Activated CD4-positive, alpha-beta T cell treated with anti-CD3 and anti-CD28 coated beads for 36 hours (primary cell): ENCODE data around the gene SWSAP1. TPM values are rescaled to one million over a fixed set of nuclear protein-coding genes. Genes with fewer than 3 reads are reported as not detected.
A peak's percentile ranks its signal among the peaks of the same experiment; 100 is the strongest.

Experiments used
- ATAC-seq: fragments of 200-7000 bp; cut with Tn5 transposase; one replicate; pipeline ENCODE4 v1.10.0; 2021; ENCODE audit warnings: mild to moderate bottlenecking, moderate library complexity
- CTCF ChIA-PET: fragments of 350-600 bp; sonication (Branson Sonifier 250); formaldehyde crosslinking; loops from one replicate; lab custom pipeline; 2021; ENCODE audit warnings: antibody characterized with exemption; lab: Charles Lee
- POLR2A ChIA-PET: fragments of 350-600 bp; sonication (Branson Sonifier 250); formaldehyde crosslinking; loops from one replicate; lab custom pipeline; 2021; ENCODE audit warnings: antibody characterized with exemption, inconsistent platforms; lab: Charles Lee
- DNase-seq: peaks from one replicate; pipeline ENCODE4 v3.0.0-alpha.2; 2020
- H3K27ac Mint-ChIP-seq: one replicate; pipeline ENCODE4 v1.8.0; 2021; ENCODE audit warnings: mixed read lengths
- H3K27me3 Mint-ChIP-seq: one replicate; pipeline ENCODE4 v1.8.0; 2021; ENCODE audit warnings: mixed read lengths
- H3K36me3 Mint-ChIP-seq: one replicate; pipeline ENCODE4 v1.8.0; 2021; ENCODE audit warnings: low read depth, mixed read lengths
- H3K4me1 Mint-ChIP-seq: one replicate; pipeline ENCODE4 v1.8.0; 2021; ENCODE audit warnings: mixed read lengths
- H3K4me3 Mint-ChIP-seq: one replicate; pipeline ENCODE4 v1.8.0; 2021; ENCODE audit warnings: mild to moderate bottlenecking, moderate library complexity, mixed read lengths
- H3K9me3 Mint-ChIP-seq: one replicate; pipeline ENCODE4 v1.8.0; 2021; ENCODE audit warnings: low read depth, mixed read lengths
- intact Hi-C, 2 experiments: fragments of 100-400 bp; cut with DNase I in 1 of 2; cut with micrococcal nuclease in 1 of 2; formaldehyde crosslinking; loops; one replicate each; pipeline versions ENCODE4 v1.14.2 to v1.15.1; 2022 to 2024; cut with DNase I, micrococcal nuclease
- total RNA-seq, 2 experiments: library from RNA; stranded (reverse); gene quantifications; one replicate each; pipeline ENCODE4 v1.2.3, GENCODE V29; 2021

SWSAP1 gene
- total RNA-seq, 2 experiments from 2014 or later: 1.5 to 1.7 TPM

DNA sequence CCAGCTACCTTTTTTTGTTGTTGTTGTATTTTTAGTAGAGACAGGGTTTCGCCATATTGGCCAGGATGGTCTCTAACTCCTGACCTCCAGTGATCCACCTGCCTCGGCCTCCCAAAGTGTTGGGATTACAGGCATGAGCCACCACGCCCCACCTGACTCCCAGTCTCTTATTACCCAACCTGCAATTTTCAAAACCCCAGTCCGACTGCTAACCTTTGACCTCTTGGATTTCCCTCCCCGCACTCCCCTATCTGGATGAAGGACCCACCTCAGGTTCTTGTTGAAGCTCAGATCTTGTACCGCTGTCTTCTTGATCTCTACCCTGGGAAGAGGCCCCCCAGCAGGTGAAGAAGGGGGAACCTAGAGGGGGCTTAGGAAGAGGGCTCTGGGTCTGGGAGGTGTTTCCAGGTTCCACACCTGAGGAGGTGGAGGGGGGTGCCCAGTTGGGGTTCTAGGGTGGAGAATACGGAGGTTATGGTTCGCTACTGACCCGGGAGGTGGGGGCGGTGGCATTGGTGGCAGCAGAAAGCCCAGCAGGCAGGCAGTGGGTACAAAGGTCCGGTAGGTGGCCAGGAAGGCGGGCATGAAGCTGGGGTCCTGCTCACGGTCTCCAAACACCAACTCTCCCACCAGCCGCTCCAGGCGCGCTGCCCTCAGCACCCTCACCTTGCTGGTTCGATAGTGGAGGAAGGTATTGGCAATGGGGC, 42.0 kb downstream of the SWSAP1 start:
- no peak for ATAC-seq
- ChIA-PET POLR2A (no interaction called here), CTCF (interaction anchor here (0.6 to 2.5 kb wide), 2 partner anchors 10 to 14 kb away, joined by 3 to 7 read pairs; no protein-coding TSS in a partner anchor)
- Mint-ChIP-seq H3K36me3 (no peaks in the 10 kb centered on the region), H3K4me3 (no peak overlapping the region), H3K27me3 (peaks cover 37% of the 10 kb centered on the region), H3K27ac (no peak overlapping the region), H3K9me3 (no peaks in the 10 kb centered on the region), H3K4me1 (peaks cover 12% of the 10 kb centered on the region)
- intact Hi-C loops: no loop called here
- DNase-seq: no peak

DNA sequence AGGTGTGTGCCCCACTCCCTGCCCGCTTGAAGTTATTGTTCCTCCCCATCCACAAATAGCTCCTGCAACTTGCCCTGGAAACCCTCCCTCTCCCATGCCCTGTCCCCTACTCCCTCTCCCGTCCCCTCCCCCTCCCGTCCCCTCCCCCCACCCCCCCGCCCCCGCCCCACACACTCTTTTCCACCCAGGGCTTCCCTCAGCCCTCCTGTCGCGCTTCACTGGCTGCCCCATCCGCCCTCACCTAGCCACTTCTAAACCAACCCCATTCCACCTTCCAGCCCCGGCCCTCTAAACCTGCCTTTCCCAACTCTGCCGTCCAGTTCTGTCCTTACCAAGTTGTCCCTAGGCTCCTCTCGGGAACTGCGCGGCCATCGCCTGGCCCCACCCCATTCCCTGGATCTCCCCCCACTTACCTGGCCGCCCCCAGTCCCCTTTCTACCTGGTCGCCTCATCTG, 43.7 kb downstream of the SWSAP1 start:
- Mint-ChIP-seq H3K36me3 (no peaks in the 10 kb centered on the region), H3K9me3 (no peaks in the 10 kb centered on the region), H3K4me1 (peaks cover 27% of the 10 kb centered on the region), H3K27ac (no peak overlapping the region), H3K27me3 (peaks cover 51% of the 10 kb centered on the region), H3K4me3 (no peak overlapping the region)
- DNase-seq: no peak
- ChIA-PET CTCF (interaction anchor here (0.6 to 1.5 kb wide), 3 partner anchors 37 to 164 kb away, joined by 3 to 5 read pairs (median 3); partner anchors contain the start of gene TSPAN16), POLR2A (no interaction called here)
- ATAC-seq: no peak
- intact Hi-C loops: no loop called here

DNA sequence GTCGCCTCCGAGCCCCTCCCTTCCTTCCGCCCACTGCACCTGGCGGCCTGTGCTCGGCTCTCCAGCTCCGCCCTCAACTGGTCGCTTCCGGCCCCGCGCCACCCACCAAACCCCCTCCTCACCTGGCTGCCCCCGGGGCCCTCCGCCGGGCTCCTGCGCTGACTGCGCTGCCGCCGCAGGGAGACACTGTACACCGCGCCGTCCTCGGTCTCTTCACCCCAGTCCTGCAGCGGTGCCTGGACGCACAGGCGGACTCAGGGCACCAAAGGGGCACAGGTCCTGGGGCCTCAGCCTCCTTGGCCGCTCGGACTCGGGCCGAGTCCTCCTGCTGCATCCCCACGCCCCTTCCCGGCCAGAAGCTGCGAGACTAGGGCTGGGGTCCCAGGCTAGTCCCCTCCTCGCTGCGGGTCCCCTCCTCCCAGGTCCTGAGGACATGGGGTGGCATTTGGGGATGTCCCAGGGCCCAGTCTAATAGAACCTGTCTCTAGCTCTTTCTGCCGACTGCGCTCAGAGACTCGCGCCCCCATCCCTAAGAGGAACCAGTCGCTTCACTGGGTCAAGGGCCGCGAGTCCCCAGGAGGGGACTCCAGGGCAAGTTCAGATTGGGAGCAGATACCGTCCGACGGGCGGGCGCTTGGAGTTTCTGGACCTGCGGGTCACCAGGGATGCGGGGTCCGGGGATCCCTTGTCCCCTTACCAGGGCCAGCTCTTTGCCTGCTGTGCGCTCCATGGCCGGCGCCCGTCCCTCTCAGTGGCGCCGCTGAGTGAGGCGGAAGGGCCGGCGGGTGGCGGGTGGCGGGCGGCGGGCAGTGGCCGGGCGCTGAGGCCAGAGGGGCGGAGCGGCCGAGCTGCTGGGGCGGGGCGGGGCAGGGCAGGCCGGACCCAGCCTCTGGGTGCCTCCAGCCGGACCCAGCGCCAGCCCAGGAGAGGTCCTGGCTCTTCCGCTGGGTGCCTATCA, 44.4 kb downstream of the SWSAP1 start, which contains the start of gene RGL3:
RGL3 (minus strand) TSS at position 766 of the 958 bp plus-strand sequence; CDS start at position 730, 36 bp downstream.
- Mint-ChIP-seq H3K4me3 (no peak within 1 kb of the TSS), H3K27ac (no peak within 1 kb of the TSS), H3K36me3 (no peaks in the 10 kb centered on the region), H3K27me3 (peaks cover 57% of the 10 kb centered on the region), H3K9me3 (no peaks in the 10 kb centered on the region), H3K4me1 (peaks cover 31% of the 10 kb centered on the region)
- DNase-seq (no peak), ATAC-seq (no peak)
- POLR2A ChIA-PET: no interaction called here
- CTCF ChIA-PET: interaction anchor here (0.7 to 1.5 kb wide), 3 partner anchors 36 to 79 kb away, joined by 3 to 6 read pairs (median 5); partner anchors contain the start of gene EPOR
- intact Hi-C loops: no loop called here

DNA sequence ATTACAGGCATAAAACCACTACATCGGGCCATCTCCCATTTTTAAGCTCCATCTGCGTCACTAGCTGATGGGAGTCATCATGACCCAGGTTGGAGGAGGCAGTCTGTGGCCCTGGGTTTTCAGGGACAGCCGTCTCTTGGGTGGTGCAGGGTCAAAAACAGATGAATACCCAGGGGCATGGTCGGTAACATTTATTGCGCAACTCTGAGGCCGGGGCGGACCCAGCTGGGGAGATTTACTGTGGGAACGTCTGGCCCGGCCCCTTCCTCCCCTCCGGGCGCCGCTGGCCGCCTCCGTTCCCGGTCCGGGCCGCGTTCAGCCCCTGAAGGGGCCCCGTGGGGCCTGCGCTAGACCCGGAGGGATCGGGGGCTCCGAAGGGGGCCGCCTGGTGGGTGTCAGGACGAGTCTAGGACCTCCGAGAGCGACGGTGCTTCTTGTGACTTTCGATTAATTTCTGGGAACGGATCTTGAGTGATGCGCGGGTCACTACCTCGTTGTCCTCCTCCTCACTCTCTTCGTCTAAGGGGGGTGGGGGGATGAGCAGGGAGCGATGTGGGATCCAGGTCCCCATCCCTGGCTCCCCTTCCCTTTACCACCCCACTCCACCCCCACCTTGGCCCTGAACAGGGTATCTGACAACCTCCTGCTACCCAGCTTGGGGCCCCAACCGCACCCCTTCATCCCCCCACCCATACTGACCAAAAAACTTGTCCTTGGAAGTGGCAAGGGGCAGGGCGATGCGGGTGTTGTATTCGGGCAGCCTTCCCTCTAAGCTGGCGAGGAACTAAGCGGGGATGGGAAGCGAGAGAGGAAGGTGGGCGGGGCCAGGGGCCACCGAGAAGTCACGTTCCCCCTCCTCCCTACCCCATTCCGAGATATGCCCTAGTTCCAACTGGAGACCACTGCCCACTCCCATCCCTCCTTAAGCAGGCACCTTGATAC, 46.2 kb downstream of the SWSAP1 start:
- DNase-seq (peak; percentile 28), ATAC-seq (no peak)
- ChIA-PET CTCF (interaction anchor here (0.5 to 3.7 kb wide), 9 partner anchors 14 to 295 kb away, joined by 3 to 27 read pairs (median 4); partner anchors contain the start of genes EPOR, ODAD3 and PRKCSH), POLR2A (interaction anchor here (0.6 to 0.9 kb wide), 2 partner anchors 46 to 1040 kb away, joined by 4 to 5 read pairs; partner anchors contain the start of genes SWSAP1 and TYK2)
- intact Hi-C loops: loop anchor here (1.0 to 5.0 kb wide), 2 partner anchors 38 to 39 kb away; partner anchors contain the start of gene EPOR (in 1 of the 2)
- H3K36me3 Mint-ChIP-seq: no peaks in the 10 kb centered on the region
- H3K4me3 Mint-ChIP-seq: peak overlapping the region; percentile 52
- no peak overlapping the region for H3K27ac Mint-ChIP-seq
- no peaks in the 10 kb centered on the region for H3K9me3 Mint-ChIP-seq
- H3K27me3 Mint-ChIP-seq: peaks cover 61% of the 10 kb centered on the region
- peaks cover 31% of the 10 kb centered on the region for H3K4me1 Mint-ChIP-seq

DNA sequence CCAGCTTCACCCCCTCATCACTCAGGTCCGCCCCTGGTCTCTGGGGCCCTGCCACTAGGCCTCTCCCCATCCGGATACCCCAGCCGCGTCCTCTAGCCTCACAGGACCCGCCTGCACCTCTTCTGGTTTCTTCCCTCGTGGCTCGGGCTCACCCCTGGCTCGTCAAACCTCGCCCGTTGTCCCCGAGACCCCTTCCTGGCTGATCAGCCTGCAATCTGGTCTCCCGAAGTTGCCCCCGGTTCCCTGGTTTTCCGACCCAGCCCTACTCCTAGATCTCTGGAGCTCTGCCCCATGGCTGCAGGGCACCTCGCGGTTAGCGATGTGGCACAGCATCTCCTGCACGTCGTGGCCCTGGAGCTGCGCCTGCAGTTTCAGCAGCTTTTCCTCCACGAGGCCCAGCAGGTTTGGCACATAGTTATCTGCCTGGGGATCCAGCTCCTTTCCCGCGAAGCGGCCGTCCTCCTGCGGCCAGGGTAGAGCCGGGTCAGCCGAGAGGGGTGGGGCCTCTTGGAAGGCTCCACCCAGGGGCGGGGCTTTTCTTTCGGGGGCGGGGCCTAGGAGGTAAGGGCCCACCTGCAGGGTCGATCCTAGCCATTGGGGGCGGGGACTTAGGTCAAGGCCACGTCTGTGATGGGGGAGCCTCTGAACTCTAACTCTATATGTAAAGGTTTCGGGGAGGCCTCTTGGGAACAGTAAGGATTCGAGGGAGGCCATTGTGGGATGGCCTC, 47.1 kb downstream of the SWSAP1 start:
- DNase-seq (peak; percentile 70), ATAC-seq (peak; percentile 74)
- Mint-ChIP-seq H3K4me3 (peak overlapping the region; percentile 52), H3K36me3 (no peaks in the 10 kb centered on the region), H3K9me3 (no peaks in the 10 kb centered on the region), H3K27me3 (peaks cover 57% of the 10 kb centered on the region), H3K4me1 (peaks cover 31% of the 10 kb centered on the region), H3K27ac (no peak overlapping the region)
- intact Hi-C loops: loop anchor here (1.0 to 5.0 kb wide), 3 partner anchors 39 to 61 kb away; partner anchors contain the start of gene EPOR (in 1 of the 2)
- ChIA-PET POLR2A (interaction anchor here (0.6 to 1.3 kb wide), 3 partner anchors 40 to 61 kb away, joined by 3 to 4 read pairs (median 3); partner anchors contain the start of gene SWSAP1), CTCF (interaction anchor here (0.5 to 3.7 kb wide), 8 partner anchors 13 to 266 kb away, joined by 3 to 27 read pairs (median 4); partner anchors contain the start of genes EPOR, ODAD3, PRKCSH and SPC24)

DNA sequence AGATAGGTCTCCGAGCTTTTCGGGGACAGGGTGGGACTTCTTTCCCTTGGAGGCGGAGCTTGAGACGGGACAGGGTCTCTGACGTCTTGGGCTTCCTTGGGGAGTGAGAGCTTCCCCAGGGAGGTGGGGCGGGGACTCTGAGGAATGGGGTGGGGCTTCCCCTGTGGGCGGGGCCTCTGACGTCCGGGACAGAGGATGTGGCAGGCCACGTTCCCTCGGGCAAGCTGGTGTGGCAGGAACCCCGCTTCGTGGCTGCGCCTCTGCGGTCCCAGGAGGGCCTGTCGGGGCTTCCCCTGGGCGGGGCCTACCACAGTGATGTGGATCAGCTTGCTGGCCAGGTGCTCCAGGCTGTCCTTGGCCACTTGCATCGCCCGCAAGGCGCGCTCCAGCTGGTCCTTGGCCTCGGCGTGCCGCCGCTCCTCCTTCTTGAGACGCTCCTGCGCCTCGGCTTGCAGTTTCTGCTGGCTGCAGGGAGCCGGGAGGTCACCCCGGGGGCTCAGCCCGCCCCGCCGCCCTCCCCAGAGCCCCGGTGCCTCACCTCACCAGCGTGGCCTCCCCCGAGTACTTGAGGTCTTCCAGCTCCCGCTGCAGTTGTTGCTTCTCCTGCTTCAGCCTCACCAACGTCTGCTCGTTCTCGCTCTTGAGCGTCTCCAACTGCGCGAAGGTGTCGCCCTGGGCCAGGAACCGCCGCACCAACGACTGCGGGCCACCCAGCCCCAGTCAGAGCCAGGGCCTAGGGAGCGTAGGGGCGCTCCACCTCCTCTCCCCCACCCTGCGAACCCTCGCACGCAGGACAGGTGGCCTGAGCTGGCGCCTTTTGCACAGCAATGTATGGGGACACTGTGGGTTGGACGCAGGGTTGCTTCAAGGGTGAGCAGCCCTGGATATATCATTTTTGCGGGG, 47.9 kb downstream of the SWSAP1 start:
- ChIA-PET CTCF (interaction anchor here (0.8 to 3.7 kb wide), 5 partner anchors 12 to 266 kb away, joined by 3 to 27 read pairs (median 4); partner anchors contain the start of genes EPOR, ODAD3, PRKCSH and SPC24), POLR2A (interaction anchor here (0.6 to 1.3 kb wide), 3 partner anchors 12 to 48 kb away, joined by 3 to 4 read pairs (median 3); partner anchors contain the start of genes ODAD3 and SWSAP1)
- Mint-ChIP-seq H3K27ac (no peak overlapping the region), H3K4me1 (peaks cover 31% of the 10 kb centered on the region), H3K36me3 (no peaks in the 10 kb centered on the region), H3K27me3 (peaks cover 54% of the 10 kb centered on the region), H3K9me3 (no peaks in the 10 kb centered on the region), H3K4me3 (peak overlapping the region; percentile 52)
- intact Hi-C loops: loop anchor here (1.0 to 5.0 kb wide), 2 partner anchors 40 to 60 kb away; partner anchors contain the start of gene EPOR (in 1 of the 2)
- DNase-seq (peak; percentile 82), ATAC-seq (peak; percentile 78)

- DNase-seq: no peak
- CTCF ChIA-PET: interaction anchor here (0.7 to 3.7 kb wide), 4 partner anchors 11 to 48 kb away, joined by 4 to 27 read pairs (median 14); partner anchors contain the start of genes EPOR, ODAD3, PRKCSH and SWSAP1
- intact Hi-C loops: loop anchor here in 1 of 2 experiments (5.0 kb wide), 1 partner anchor 41 kb away; the partner anchor contains the start of gene EPOR
- no peak for ATAC-seq
- no peaks in the 10 kb centered on the region for H3K9me3 Mint-ChIP-seq
- no peaks in the 10 kb centered on the region for H3K36me3 Mint-ChIP-seq
- no peak overlapping the region for H3K4me3 Mint-ChIP-seq
- H3K27me3 Mint-ChIP-seq: peaks cover 50% of the 10 kb centered on the region
- H3K4me1 Mint-ChIP-seq: peaks cover 31% of the 10 kb centered on the region
- H3K27ac Mint-ChIP-seq: no peak overlapping the region
- POLR2A ChIA-PET: interaction anchor here (0.6 kb wide), 1 partner anchor 11 kb away, joined by 3 read pairs; the partner anchor contains the start of gene ODAD3
These were observed 48.8 kb downstream of the SWSAP1 start for GRCh38 chr19:11423164-11423790.

- Mint-ChIP-seq H3K36me3 (no peaks in the 10 kb centered on the region), H3K27ac (no peak overlapping the region), H3K4me1 (peaks cover 31% of the 10 kb centered on the region), H3K4me3 (no peak overlapping the region), H3K9me3 (no peaks in the 10 kb centered on the region), H3K27me3 (peaks cover 45% of the 10 kb centered on the region)
- intact Hi-C loops: loop anchor here in 1 of 2 experiments (5.0 kb wide), 1 partner anchor 41 kb away; the partner anchor contains the start of gene EPOR
- ChIA-PET POLR2A (no interaction called here), CTCF (interaction anchor here (0.7 to 3.4 kb wide), 2 partner anchors 12 to 42 kb away, joined by 5 to 24 read pairs; partner anchors contain the start of genes EPOR and PRKCSH)
- DNase-seq: no peak
- no peak for ATAC-seq
These were observed 49.3 kb downstream of the SWSAP1 start for GRCh38 chr19:11423791-11424181.
